OCI-LY1 (cell line): ENCODE measurements around the gene PYCARD.

Source experiments
- H2AFZ ChIP-seq: fragments of 200-600 bp; sonication (generic), shearing (Covaris generic); 2 replicates; pipeline ENCODE4 v1.6.0; 2014; ENCODE audit warnings: antibody characterized with exemption, mild to moderate bottlenecking, low read length
- H3F3A ChIP-seq: fragments of 200-600 bp; sonication (generic), shearing (Covaris generic); 2 replicates; pipeline ENCODE4 v1.6.0; 2014; ENCODE audit warnings: mild to moderate bottlenecking, antibody characterized with exemption, low read length, moderate library complexity; ENCODE audit not compliant: insufficient read depth
- H3K27ac ChIP-seq: fragments of 200-600 bp; sonication (generic); 2 replicates; pipeline ENCODE4 v1.5.1; 2014; ENCODE audit warnings: low read length, mixed run types, mild to moderate bottlenecking, low read depth; ENCODE audit not compliant: poor library complexity, severe bottlenecking
- H3K27me3 ChIP-seq: fragments of 200-600 bp; sonication (generic); 2 replicates; pipeline ENCODE4 v1.6.0; 2014; ENCODE audit warnings: antibody characterized with exemption, mild to moderate bottlenecking, low read length, moderate library complexity; ENCODE audit not compliant: insufficient read depth
- H3K36me3 ChIP-seq: fragments of 200-600 bp; sonication (generic); 2 replicates; pipeline ENCODE4 v1.6.1; 2014; ENCODE audit warnings: mild to moderate bottlenecking, antibody characterized with exemption, low read length, moderate library complexity, mixed read lengths; ENCODE audit not compliant: insufficient read depth
- H3K4me1 ChIP-seq: fragments of 200-600 bp; sonication (generic); 2 replicates; pipeline ENCODE4 v1.5.1; 2014; ENCODE audit warnings: mild to moderate bottlenecking, low read length, moderate library complexity; ENCODE audit not compliant: insufficient read depth, severe bottlenecking
- H3K4me2 ChIP-seq: fragments of 200-600 bp; sonication (generic), shearing (Covaris generic); 2 replicates; pipeline ENCODE4 v1.6.1; 2014; ENCODE audit warnings: low read length
- H3K4me3 ChIP-seq: fragments of 200-600 bp; sonication (generic); 2 replicates; pipeline ENCODE4 v1.5.1; 2014; ENCODE audit warnings: low read length, low read depth, mild to moderate bottlenecking, mixed read lengths; ENCODE audit not compliant: poor library complexity, severe bottlenecking
- H3K79me2 ChIP-seq: fragments of 200-600 bp; shearing (Covaris generic); 2 replicates; pipeline ENCODE4 v1.6.1; 2016; ENCODE audit warnings: mixed run types, low read length, mixed read lengths; ENCODE audit not compliant: insufficient read depth
- H3K9ac ChIP-seq: fragments of 200-600 bp; sonication (generic), shearing (Covaris generic); 2 replicates; pipeline ENCODE4 v1.6.1; 2014; ENCODE audit warnings: mild to moderate bottlenecking, low read length, mixed read lengths
- H3K9me2 ChIP-seq: fragments of 200-600 bp; sonication (generic), shearing (Covaris generic); 2 replicates; pipeline ENCODE4 v1.6.1; 2014; ENCODE audit warnings: low read depth, mild to moderate bottlenecking, low read length, mixed read lengths
- H3K9me3 ChIP-seq: fragments of 200-600 bp; shearing (Covaris generic); 2 replicates; pipeline ENCODE4 v1.6.1; 2014; ENCODE audit warnings: low read length, mixed read lengths
- H4K20me1 ChIP-seq: fragments of 200-600 bp; sonication (generic), shearing (Covaris generic); 2 replicates; pipeline ENCODE4 v1.6.0; 2016; ENCODE audit warnings: mild to moderate bottlenecking, low read length; ENCODE audit not compliant: insufficient read depth
- EZH2 ChIP-seq: fragments of 200-600 bp; sonication (generic), shearing (Covaris generic); IDR thresholded peaks from 2 replicates; pipeline ENCODE4 v1.8.0; 2017; ENCODE audit warnings: borderline replicate concordance, mixed run types, mild to moderate bottlenecking, antibody characterized with exemption, low read length, moderate library complexity, mixed read lengths
- TF ChIP-seq, protein P1 (sequence below): fragments of 200-600 bp; sonication (generic), shearing (Covaris generic); IDR thresholded peaks from 2 replicates; pipeline ENCODE4 v1.5.1; 2017; ENCODE audit warnings: mild to moderate bottlenecking, antibody characterized with exemption, low read length, moderate library complexity, mixed read lengths

PYCARD gene

DNA sequence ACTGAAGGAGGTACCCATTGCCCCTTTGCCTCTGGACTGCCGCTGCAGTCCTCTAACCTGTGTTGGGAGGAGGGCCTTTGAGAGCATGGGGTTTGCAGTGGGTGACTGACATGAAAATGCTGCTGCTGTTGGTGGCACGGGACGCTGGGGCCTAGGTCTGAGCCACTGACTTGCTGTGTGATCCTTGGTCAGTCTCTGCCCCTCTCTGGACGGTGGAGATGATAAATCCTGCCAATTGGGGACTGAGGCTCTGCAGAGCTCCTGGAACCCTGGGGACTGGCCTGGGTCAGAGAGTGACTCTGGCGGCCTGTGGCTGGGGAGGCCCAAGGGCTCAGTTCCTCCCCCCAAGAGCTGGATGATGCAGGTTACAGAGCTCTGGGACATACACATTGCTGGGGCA, 20.5 kb upstream of the PYCARD start:
- no peak overlapping the region for H3K27ac ChIP-seq
- TF ChIP-seq, protein P1, sequence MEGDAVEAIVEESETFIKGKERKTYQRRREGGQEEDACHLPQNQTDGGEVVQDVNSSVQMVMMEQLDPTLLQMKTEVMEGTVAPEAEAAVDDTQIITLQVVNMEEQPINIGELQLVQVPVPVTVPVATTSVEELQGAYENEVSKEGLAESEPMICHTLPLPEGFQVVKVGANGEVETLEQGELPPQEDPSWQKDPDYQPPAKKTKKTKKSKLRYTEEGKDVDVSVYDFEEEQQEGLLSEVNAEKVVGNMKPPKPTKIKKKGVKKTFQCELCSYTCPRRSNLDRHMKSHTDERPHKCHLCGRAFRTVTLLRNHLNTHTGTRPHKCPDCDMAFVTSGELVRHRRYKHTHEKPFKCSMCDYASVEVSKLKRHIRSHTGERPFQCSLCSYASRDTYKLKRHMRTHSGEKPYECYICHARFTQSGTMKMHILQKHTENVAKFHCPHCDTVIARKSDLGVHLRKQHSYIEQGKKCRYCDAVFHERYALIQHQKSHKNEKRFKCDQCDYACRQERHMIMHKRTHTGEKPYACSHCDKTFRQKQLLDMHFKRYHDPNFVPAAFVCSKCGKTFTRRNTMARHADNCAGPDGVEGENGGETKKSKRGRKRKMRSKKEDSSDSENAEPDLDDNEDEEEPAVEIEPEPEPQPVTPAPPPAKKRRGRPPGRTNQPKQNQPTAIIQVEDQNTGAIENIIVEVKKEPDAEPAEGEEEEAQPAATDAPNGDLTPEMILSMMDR = no peak
- no peak for TF ChIP-seq EZH2
- no peaks in the 10 kb centered on the region for H3K79me2 ChIP-seq
- H3K9ac ChIP-seq = no peak overlapping the region
- no peak overlapping the region for H2AFZ ChIP-seq
- H3K4me2 ChIP-seq = no peak overlapping the region
- H3K9me3 ChIP-seq = no peaks in the 10 kb centered on the region
- no peaks in the 10 kb centered on the region for H3K9me2 ChIP-seq
- no peaks in the 10 kb centered on the region for H3K4me1 ChIP-seq
- H3K36me3 ChIP-seq = no peaks in the 10 kb centered on the region
- H3F3A ChIP-seq = no peaks in the 10 kb centered on the region
- no peaks in the 10 kb centered on the region for H3K27me3 ChIP-seq
- H3K4me3 ChIP-seq = no peak overlapping the region
- H4K20me1 ChIP-seq = no peaks in the 10 kb centered on the region

DNA sequence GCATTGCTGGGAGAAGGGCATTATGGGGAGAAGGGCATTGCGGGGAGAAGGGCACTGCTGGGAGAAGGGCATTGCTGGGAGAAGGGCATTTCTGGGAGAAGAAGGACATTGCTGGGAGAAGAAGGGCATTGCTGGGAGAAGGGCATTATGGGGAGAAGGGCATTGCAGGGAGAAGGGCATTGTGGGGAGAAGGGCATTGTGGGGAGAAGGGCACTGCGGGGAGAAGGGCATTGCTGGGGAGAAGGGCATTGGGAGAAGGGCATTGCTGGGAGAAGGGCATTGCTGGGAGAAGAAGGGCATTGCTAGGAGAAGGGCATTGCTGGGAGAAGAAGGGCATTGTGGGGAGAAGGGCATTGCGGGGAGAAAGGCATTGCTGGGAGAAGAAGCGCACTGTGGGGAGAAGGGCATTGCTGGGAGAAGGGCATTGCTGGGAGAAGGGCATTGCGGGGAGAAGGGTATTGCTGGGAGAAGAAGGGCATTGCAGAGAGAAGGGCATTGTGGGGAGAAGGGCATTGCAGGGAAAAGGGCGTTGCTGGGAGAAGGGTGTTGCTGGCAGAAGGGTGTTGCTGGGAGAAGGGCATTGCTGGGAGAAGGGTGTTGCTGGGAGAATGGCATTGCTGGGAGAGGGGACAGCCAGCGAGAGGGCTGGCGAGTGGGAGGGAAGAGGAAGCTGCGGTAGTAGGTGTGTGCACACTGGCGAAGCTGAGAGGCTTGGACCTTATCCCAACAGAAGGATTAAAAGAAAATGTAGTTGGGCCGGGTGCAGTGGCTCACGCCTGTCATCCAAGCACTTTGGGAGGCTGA, 19.0 kb upstream of the PYCARD start:
- H3F3A ChIP-seq = no peaks in the 10 kb centered on the region
- H4K20me1 ChIP-seq = no peaks in the 10 kb centered on the region
- no peak overlapping the region for H3K4me3 ChIP-seq
- H3K9ac ChIP-seq = no peak overlapping the region
- no peaks in the 10 kb centered on the region for H3K9me2 ChIP-seq
- no peak for TF ChIP-seq EZH2
- TF ChIP-seq, protein P1 = no peak
- no peaks in the 10 kb centered on the region for H3K4me1 ChIP-seq
- H3K36me3 ChIP-seq = no peaks in the 10 kb centered on the region
- H3K27ac ChIP-seq = no peak overlapping the region
- no peaks in the 10 kb centered on the region for H3K27me3 ChIP-seq
- H3K79me2 ChIP-seq = no peaks in the 10 kb centered on the region
- no peaks in the 10 kb centered on the region for H3K9me3 ChIP-seq
- H3K4me2 ChIP-seq = no peak overlapping the region
- H2AFZ ChIP-seq = no peak overlapping the region

DNA sequence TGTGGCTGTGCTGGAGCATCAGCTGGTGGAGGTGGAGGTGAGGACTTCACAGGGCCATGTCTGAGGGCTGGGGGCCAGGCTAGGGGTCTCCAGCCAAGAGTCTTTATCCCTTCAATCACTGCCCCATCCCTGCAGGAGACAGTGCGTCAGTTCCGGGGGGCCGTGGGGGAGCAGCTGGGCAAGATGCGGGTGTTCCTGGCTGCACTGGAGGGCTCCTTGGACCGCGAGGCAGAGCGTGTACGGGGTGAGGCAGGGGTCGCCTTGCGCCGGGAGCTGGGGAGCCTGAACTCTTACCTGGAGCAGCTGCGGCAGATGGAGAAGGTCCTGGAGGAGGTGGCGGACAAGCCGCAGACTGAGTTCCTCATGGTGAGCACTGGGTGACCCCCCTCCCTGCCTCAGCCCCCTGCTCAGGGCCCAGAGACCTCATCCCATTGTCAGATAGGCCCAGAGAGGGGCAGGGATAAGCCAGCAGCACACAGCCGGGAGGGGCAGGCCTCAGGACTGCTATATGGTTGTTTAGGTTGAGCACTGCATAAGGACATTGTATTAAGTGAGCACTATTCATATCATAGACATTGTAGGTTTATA, 16.7 kb upstream of the PYCARD start:
- no peaks in the 10 kb centered on the region for H3K36me3 ChIP-seq
- H3K27ac ChIP-seq = no peak overlapping the region
- H3K4me1 ChIP-seq = no peaks in the 10 kb centered on the region
- no peak for TF ChIP-seq EZH2
- TF ChIP-seq, protein P1 = no peak
- H4K20me1 ChIP-seq = no peaks in the 10 kb centered on the region
- H3K4me3 ChIP-seq = no peak overlapping the region
- H3K27me3 ChIP-seq = 0 out of 2 replicates have a peak, but pooled peaks cover 4% of the 10 kb centered on the region
- no peak overlapping the region for H2AFZ ChIP-seq
- no peak overlapping the region for H3K4me2 ChIP-seq
- H3K9me3 ChIP-seq = no peaks in the 10 kb centered on the region
- H3K79me2 ChIP-seq = no peaks in the 10 kb centered on the region
- no peaks in the 10 kb centered on the region for H3K9me2 ChIP-seq
- H3F3A ChIP-seq = no peaks in the 10 kb centered on the region
- H3K9ac ChIP-seq = no peak overlapping the region
